Measurements from ENCODE around the gene CD36.

CD36 gene
- total RNA-seq = 0 to 0.24 (median 0) reads per million in 9 experiments

DNA sequence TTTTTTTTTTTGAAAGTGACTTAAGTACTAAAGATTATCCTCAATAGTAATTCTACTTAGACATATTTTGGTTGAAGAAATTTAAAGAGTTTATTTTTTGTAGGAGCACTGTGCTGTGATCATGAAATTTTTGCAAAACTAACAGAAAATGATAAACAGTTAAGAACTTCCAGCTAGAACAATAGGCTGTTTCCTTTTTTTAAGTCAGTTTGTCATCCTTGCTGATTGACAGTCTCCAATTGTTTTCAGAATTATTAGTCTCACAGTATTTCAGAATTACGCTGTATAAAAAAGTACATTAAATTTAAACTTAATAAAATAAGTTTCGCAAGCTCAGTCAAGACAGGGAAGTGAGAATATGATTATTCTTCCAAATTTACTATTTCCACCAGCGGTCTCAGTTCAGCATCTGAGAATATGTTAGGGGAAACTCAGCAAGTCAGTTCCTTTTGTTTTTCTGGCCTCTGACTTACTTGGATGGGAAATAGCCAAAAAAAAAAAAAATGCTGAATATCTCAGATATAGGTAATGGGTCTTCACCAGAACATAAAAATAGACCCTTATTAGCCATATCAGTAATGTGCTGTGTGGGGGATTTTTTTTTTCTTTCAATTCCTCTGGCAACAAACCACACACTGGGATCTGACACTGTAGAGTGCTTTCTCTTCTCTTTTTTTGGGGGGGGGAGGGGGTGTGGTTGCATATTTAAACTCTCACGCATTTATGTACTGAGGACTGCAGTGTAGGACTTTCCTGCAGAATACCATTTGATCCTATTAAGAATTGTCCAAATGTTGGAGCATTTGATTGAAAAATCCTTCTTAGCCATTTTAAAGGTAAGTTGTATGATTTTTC is at the start of gene CD36:
Gene CD36, plus strand, starts transcription at position 732 of the 855 bp plus-strand sequence. CDS start 8,099 bp downstream, outside the sequence.
- no peak within 1 kb of the TSS for H3K4me3 Mint-ChIP-seq
- DNase-seq (no peak), ATAC-seq (replicated peaks) (no peak)
- no peaks in the 10 kb centered on the region for H3K4me1 Mint-ChIP-seq (ENCODE audit: low read depth in 2 of 2)
- no peaks in the 10 kb centered on the region for H3K27me3 Mint-ChIP-seq
- no peaks in the 10 kb centered on the region for H3K9me3 Mint-ChIP-seq
- H3K27ac Mint-ChIP-seq = no peak within 1 kb of the TSS
- no peaks in the 10 kb centered on the region for H3K36me3 Mint-ChIP-seq (ENCODE audit: insufficient read depth)

DNA sequence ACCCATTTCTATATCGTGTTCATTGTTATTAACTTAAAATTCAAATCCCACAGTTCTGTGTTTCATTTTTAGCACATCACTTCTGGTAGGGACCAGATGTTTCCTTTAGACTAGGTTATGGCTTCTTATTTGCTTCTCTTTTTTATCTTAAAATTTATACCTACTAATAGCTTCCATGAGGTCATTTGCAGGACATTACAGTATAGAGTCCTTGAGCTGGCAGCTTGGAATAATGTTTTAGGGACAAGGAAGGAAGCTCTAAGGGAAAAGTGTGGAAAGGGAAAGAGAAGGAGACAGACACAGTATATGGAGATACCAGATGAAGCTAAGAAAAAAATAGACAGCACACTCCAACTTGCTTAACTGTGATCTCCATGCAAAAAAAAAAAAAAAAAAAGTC is 48.8 kb upstream of the CD36 start:
- H3K4me1 Mint-ChIP-seq (ENCODE audit: low read depth in 2 of 2) = no peaks in the 10 kb centered on the region
- no peaks in the 10 kb centered on the region for H3K27me3 Mint-ChIP-seq
- H3K36me3 Mint-ChIP-seq (ENCODE audit: insufficient read depth) = no peaks in the 10 kb centered on the region
- H3K9me3 Mint-ChIP-seq = peaks cover 5 to 8% of the 10 kb centered on the region in 2 donors
- H3K27ac Mint-ChIP-seq = no peak overlapping the region
- no peak overlapping the region for H3K4me3 Mint-ChIP-seq
- DNase-seq = no peak
- no peak for ATAC-seq (replicated peaks)

DNA sequence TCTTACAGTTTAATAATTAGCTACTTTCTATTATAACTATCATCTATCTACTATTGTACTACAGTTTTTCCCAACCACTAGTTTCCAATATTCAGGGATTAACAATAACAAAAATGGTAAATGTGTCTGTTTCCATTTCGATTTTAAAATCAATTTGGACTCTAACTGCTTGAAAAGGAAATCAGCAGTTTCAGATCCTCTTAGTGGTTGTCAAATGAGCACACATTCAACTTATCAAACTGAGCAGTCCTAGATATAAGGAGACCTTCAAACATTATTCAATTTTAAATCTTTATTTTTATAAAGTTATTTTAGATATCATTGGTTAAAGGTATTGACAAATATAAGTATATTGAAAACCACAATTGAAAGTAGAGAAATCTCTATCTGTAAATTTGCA is 46.8 kb upstream of the CD36 start:
- ATAC-seq (replicated peaks) (no peak), DNase-seq (no peak)
- Mint-ChIP-seq H3K4me1 (ENCODE audit: low read depth in 2 of 2) (no peaks in the 10 kb centered on the region), H3K27ac (no peak overlapping the region), H3K27me3 (no peaks in the 10 kb centered on the region), H3K36me3 (ENCODE audit: insufficient read depth) (no peaks in the 10 kb centered on the region), H3K4me3 (no peak overlapping the region), H3K9me3 (peaks cover 5 to 18% of the 10 kb centered on the region in 2 donors)

DNA sequence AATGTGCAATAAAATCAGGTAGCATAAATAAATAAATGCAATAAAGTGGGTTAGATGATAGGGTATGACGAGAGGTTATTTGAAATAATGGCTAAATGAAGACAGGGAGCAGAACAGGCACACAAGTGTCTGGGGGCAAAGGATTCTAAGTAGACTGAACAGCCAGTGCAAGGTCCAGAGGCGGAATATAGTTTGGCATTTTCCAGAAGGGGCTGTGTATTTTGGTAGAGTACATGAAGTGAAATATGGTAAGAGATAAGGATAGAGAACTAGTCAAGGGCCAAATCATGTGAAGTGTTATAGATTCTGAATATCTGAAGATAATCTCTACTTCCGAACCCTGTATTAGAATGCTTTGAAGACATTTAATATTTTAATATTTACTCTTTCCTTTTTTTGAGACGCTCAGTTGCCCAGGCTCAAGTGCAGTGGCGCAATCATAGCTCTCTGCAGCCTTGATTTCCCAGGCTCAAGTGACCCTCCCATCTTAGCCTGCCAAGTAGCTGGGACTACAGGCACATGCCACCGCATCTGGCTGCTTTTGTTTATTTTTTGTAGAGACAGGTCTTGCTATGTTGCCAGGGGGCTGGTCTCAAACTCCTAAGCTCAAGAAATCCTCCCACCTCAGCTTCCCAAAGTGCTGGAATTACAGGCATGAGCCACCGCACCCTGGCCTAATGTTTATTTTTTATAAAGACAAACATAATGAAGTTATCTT is 44.4 kb upstream of the CD36 start:
- Mint-ChIP-seq H3K4me3 (no peak overlapping the region), H3K27me3 (no peaks in the 10 kb centered on the region)

DNA sequence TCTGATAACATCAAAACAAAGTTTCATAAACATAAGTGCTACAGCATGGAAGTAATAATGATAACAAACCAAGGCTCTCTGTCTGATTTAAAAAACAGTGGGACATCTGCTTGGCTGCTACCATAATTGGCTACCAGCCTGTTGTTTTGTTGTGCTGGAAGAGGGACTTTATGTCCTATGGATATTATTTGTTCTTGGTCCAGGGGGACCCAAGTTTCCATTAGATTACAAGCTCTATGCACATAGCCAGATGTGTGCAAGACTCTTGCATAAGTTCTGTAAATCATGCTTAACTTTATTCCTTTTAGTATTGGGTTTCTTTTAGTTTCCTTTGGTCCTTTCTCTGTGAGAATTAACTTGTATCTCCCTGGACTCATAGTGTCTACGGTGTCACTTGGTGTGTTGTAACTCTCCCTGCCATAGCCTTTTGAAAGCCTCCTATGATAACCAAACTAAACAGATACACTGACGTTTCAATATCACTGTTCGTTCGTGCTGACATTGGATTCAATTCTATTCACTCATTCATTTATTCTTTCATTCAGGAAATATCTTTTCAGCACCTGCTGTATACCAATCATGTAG is 41.4 kb upstream of the CD36 start:
- Mint-ChIP-seq H3K4me1 (ENCODE audit: low read depth in 2 of 2) (no peaks in the 10 kb centered on the region), H3K4me3 (no peak overlapping the region), H3K27me3 (no peaks in the 10 kb centered on the region), H3K36me3 (ENCODE audit: insufficient read depth) (no peaks in the 10 kb centered on the region), H3K9me3 (peaks cover 4 to 25% of the 10 kb centered on the region in 2 donors), H3K27ac (no peak overlapping the region)
- ATAC-seq (replicated peaks) (no peak), DNase-seq (no peak)

More for the DNA sequence above, 44.4 kb upstream of the CD36 start:
- no peaks in the 10 kb centered on the region for H3K36me3 Mint-ChIP-seq (ENCODE audit: insufficient read depth)
- no peak overlapping the region for H3K27ac Mint-ChIP-seq
- H3K9me3 Mint-ChIP-seq = peaks cover 4 to 25% of the 10 kb centered on the region in 2 donors
- DNase-seq (no peak), ATAC-seq (replicated peaks) (no peak)
- no peaks in the 10 kb centered on the region for H3K4me1 Mint-ChIP-seq (ENCODE audit: low read depth in 2 of 2)

DNA sequence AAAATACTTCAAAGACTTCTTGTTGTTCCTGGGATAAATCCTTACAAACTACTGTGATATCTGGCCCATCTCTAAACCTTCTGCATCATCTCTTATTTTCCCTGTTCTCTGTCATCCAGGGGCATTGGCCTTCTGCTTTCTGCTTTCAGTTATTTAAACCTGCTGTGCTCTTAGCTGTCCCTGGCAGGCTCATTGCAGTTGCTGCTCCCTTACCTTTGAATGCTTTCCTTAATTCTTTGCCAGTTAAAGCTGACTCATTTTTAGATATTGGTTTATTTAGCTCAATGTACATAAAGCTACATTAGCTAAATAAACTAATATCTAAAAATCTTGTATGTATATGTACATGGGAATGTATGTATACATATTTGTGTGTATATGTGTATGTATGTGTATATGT is 40.6 kb upstream of the CD36 start:
- peaks cover 4 to 25% of the 10 kb centered on the region in 2 donors for H3K9me3 Mint-ChIP-seq
- H3K27me3 Mint-ChIP-seq = no peaks in the 10 kb centered on the region
- no peaks in the 10 kb centered on the region for H3K4me1 Mint-ChIP-seq (ENCODE audit: low read depth in 2 of 2)
- no peak overlapping the region for H3K27ac Mint-ChIP-seq
- ATAC-seq (replicated peaks) (no peak), DNase-seq (no peak)
- no peak overlapping the region for H3K4me3 Mint-ChIP-seq
- no peaks in the 10 kb centered on the region for H3K36me3 Mint-ChIP-seq (ENCODE audit: insufficient read depth)

DNA sequence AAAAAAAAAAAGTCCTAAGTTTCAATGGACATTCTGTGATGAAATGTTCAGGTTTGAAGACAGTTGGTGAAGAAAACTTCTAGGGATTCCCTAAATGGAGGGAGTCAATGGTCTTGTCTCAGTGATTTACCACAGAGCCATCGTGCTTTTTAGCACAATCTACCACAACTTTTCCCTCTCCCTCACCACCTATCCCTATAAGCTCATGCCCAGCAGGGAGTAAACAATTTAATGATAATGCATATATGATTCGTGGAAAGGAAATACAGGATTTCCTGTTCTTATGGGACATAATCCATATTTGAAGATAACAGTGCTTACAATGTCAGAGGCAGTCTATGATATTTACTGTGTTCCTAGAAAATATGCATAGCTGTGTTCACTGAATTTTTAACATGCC is 38.4 kb upstream of the CD36 start:
- no peak for ATAC-seq (replicated peaks)
- Mint-ChIP-seq H3K36me3 (ENCODE audit: insufficient read depth) (no peaks in the 10 kb centered on the region), H3K4me3 (no peak overlapping the region)

DNA sequence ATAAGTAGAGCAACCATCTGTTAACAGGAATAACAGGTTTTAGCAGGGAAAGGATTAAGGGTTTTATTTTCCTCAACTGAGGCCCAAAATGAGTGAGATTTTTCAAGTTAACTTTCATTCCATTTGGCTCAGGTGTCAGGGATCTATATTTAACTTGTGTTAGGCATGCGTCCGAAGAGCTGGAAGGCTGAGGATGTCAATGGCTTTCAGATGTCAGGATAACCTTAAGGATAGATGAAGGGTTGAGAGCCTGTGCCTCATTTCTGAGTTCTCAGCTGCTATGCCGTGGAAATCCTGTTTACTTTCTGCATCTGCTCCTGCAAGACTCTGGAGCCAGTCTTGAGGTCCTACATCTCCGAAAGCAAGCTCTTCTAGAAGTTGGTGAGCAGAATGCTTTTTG is 36.4 kb upstream of the CD36 start:
- no peaks in the 10 kb centered on the region for H3K36me3 Mint-ChIP-seq (ENCODE audit: insufficient read depth)
- H3K27ac Mint-ChIP-seq = no peak overlapping the region
- DNase-seq = no peak
- H3K27me3 Mint-ChIP-seq = no peaks in the 10 kb centered on the region
- no peak overlapping the region for H3K4me3 Mint-ChIP-seq
- ATAC-seq (replicated peaks) = no peak
- H3K9me3 Mint-ChIP-seq = peaks cover 7 to 8% of the 10 kb centered on the region in 2 donors
- H3K4me1 Mint-ChIP-seq (ENCODE audit: low read depth in 2 of 2) = no peaks in the 10 kb centered on the region

More for the DNA sequence above, 38.4 kb upstream of the CD36 start:
- Mint-ChIP-seq H3K27me3 (no peaks in the 10 kb centered on the region), H3K4me1 (ENCODE audit: low read depth in 2 of 2) (no peaks in the 10 kb centered on the region), H3K9me3 (peaks cover 6 to 17% of the 10 kb centered on the region in 2 donors), H3K27ac (no peak overlapping the region)
- DNase-seq = no peak

DNA sequence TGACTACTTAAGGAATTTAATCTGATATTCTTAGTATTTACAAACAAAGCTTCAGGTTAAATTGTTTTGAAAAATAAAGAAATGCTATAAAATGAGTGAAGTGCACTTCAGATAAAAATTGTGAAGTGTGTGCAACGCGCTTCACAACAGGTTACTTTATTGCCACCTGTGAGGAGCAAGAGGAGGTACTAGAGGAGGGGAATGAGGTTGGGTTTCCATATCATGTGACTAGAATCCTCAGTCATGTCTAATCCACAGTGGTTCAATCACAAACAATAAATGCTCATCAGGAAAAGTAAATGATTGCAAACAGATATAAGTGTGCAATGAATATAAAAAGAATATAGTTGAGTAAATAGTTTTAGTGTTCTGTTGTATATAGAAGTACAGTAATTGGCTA is 34.5 kb upstream of the CD36 start:
- Mint-ChIP-seq H3K36me3 (ENCODE audit: insufficient read depth) (no peaks in the 10 kb centered on the region), H3K27ac (no peak overlapping the region), H3K27me3 (no peaks in the 10 kb centered on the region), H3K4me1 (ENCODE audit: low read depth in 2 of 2) (no peaks in the 10 kb centered on the region), H3K4me3 (no peak overlapping the region), H3K9me3 (peaks cover 1 to 10% of the 10 kb centered on the region in 2 donors)
- DNase-seq (no peak), ATAC-seq (replicated peaks) (no peak)

DNA sequence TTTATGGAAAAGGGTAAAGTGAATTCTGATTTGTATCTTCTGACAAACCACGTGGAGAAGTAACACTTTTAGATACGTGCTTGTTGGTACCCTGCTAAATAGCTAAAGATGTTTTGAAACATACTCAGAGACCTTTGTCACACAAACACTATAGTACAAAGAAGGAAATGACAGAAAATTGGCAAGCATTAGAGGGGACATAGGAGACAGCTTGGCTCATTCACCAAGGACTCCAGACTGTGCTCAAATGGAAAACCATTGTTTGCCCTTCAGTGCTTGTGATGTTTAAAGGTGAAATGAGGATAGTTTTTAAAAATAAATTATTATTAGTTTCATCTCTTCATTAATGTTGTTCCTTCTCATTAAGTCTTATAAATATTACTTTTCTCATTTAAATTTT is 34.0 kb upstream of the CD36 start:
- Mint-ChIP-seq H3K9me3 (peaks cover 6 to 13% of the 10 kb centered on the region in 2 donors), H3K27me3 (no peaks in the 10 kb centered on the region), H3K27ac (no peak overlapping the region), H3K4me1 (ENCODE audit: low read depth in 2 of 2) (no peaks in the 10 kb centered on the region), H3K36me3 (ENCODE audit: insufficient read depth) (no peaks in the 10 kb centered on the region), H3K4me3 (no peak overlapping the region)
- ATAC-seq (replicated peaks) = no peak
- DNase-seq = no peak

DNA sequence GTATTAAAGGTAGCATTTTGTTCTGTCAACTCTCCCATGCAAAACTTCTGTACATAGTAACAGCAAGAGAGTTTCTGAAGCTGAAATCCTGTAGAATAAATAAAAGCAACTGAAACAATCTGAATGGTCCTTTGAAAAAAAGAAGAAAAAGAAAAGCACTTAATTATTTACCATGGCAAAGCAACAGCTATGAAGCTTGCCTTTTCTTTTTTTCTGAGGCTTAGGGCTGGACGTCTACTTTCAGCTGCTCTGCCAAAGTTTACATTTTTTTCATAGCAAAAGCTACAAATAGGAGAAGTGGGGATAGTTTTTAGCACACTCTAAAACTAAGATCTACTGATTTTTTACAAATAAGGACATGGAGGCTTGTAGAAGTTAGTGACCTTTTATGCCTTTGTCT is 31.3 kb upstream of the CD36 start:
- Mint-ChIP-seq H3K4me3 (no peak overlapping the region), H3K9me3 (peaks cover 20 to 21% of the 10 kb centered on the region in 2 donors), H3K27ac (no peak overlapping the region), H3K27me3 (no peaks in the 10 kb centered on the region), H3K36me3 (ENCODE audit: insufficient read depth) (no peaks in the 10 kb centered on the region), H3K4me1 (ENCODE audit: low read depth in 2 of 2) (no peaks in the 10 kb centered on the region)
- DNase-seq (no peak), ATAC-seq (replicated peaks) (no peak)

DNA sequence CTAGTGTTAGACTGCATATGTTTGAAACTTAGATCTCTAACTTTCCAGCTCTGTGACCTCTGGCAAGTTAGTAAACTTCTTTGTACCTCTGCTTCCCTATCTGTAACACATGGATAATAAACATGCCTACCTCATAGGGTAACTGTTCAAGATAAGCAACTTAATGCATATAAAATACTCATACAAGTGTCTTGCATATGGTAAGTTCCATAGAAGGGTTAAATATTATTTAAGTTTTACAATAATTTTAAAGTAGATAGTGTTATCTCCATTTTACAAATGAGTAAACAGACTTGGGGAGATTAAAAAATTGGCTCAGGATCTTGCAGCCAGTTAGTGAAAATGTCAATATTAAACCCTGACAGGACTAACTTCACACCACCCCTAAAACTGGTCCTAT is 30.1 kb upstream of the CD36 start:
- Mint-ChIP-seq H3K4me1 (ENCODE audit: low read depth in 2 of 2) (no peaks in the 10 kb centered on the region), H3K4me3 (no peak overlapping the region), H3K27ac (no peak overlapping the region), H3K27me3 (no peaks in the 10 kb centered on the region), H3K36me3 (ENCODE audit: insufficient read depth) (no peaks in the 10 kb centered on the region), H3K9me3 (peaks cover 20 to 21% of the 10 kb centered on the region in 2 donors)
- no peak for DNase-seq
- ATAC-seq (replicated peaks) = no peak

DNA sequence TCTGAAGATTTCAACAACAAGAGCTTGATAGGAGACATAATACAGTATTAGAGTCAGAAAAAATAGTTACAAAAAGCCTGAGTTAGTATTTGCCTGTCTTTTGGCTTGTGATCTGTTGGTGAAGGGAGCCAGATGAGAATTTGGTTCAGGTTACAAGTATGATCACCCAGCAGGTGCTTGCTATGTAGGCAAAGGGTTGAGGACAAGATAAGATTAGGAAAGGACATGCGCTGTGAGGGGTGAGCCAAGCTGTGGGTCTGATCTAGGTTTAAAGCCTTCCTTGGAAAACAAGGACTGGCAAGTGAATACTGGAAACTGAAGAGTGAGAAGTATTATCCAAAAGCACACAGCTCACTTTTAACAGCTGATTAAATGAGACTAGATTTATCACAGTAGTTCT is 28.7 kb upstream of the CD36 start:
- DNase-seq (no peak), ATAC-seq (replicated peaks) (no peak)
- no peak overlapping the region for H3K4me3 Mint-ChIP-seq
- peaks cover 18 to 21% of the 10 kb centered on the region in 2 donors for H3K9me3 Mint-ChIP-seq
- no peaks in the 10 kb centered on the region for H3K36me3 Mint-ChIP-seq (ENCODE audit: insufficient read depth)
- no peaks in the 10 kb centered on the region for H3K4me1 Mint-ChIP-seq (ENCODE audit: low read depth in 2 of 2)
- H3K27ac Mint-ChIP-seq = no peak overlapping the region
- no peaks in the 10 kb centered on the region for H3K27me3 Mint-ChIP-seq

Measured in effector memory CD8-positive, alpha-beta T cell (primary cell).